Hepatocyte (in vitro differentiated cells): Measurements from ENCODE around the gene HTRA1. TPM values are rescaled to one million over a fixed set of nuclear protein-coding genes. Genes with fewer than 3 reads are reported as not detected.

Experiments used
- DNase-seq: peaks from one replicate; pipeline ENCODE4 v3.0.0-alpha.2; 2016; ENCODE audit warnings: low spot score
- H2AFZ ChIP-seq: fragments of 200-600 bp; sonication (generic); 2 replicates; pipeline ENCODE4 v1.6.0; 2016; ENCODE audit warnings: antibody characterized with exemption, mild to moderate bottlenecking
- H3K27ac ChIP-seq: fragments of 200-600 bp; sonication (generic); 2 replicates; pipeline ENCODE4 v1.5.1; 2016; ENCODE audit warnings: mild to moderate bottlenecking
- H3K27me3 ChIP-seq: fragments of 200-600 bp; sonication (generic); 2 replicates; pipeline ENCODE4 v1.6.1; 2016
- H3K36me3 ChIP-seq: fragments of 200-600 bp; sonication (generic); replicated peaks from 2 replicates; pipeline ENCODE4 v1.5.1; 2016; ENCODE audit warnings: low read depth; ENCODE audit not compliant: insufficient read depth
- H3K4me1 ChIP-seq: fragments of 200-600 bp; sonication (generic); 2 replicates; pipeline ENCODE4 v1.5.1; 2016; ENCODE audit warnings: mild to moderate bottlenecking, moderate library complexity; ENCODE audit not compliant: insufficient read depth
- H3K4me2 ChIP-seq: fragments of 200-600 bp; sonication (generic); 2 replicates; pipeline ENCODE4 v1.6.0; 2016
- H3K4me3 ChIP-seq: fragments of 200-600 bp; sonication (generic); 2 replicates; pipeline ENCODE4 v1.5.1; 2016; ENCODE audit warnings: mild to moderate bottlenecking
- H3K79me2 ChIP-seq: fragments of 200-600 bp; sonication (generic); 2 replicates; pipeline ENCODE4 v1.6.0; 2017; ENCODE audit warnings: mild to moderate bottlenecking
- H3K9me2 ChIP-seq: fragments of 200-600 bp; sonication (generic); replicated peaks from 2 replicates; pipeline ENCODE4 v1.6.0; 2017; ENCODE audit warnings: mild to moderate bottlenecking; ENCODE audit not compliant: insufficient read depth
- H3K9me3 ChIP-seq: fragments of 200-600 bp; sonication (generic); 2 replicates; pipeline ENCODE4 v1.5.1; 2016; ENCODE audit warnings: low read depth, mild to moderate bottlenecking
- H4K20me1 ChIP-seq: fragments of 200-600 bp; sonication (generic); 2 replicates; pipeline ENCODE4 v1.6.0; 2016; ENCODE audit warnings: mild to moderate bottlenecking; ENCODE audit not compliant: insufficient read depth, poor library complexity, severe bottlenecking
- EZH2 ChIP-seq: fragments of 200-600 bp; sonication (generic); IDR thresholded peaks from 2 replicates; pipeline ENCODE4 v1.6.1; 2016; ENCODE audit warnings: antibody characterized with exemption, mild to moderate bottlenecking, borderline replicate concordance
- EZH2phosphoT487 ChIP-seq: fragments of 200-600 bp; sonication (generic); IDR thresholded peaks from one replicate; pipeline ENCODE4 v1.6.1; 2018; ENCODE audit warnings: antibody characterized with exemption, mild to moderate bottlenecking, low read depth, moderate library complexity; ENCODE audit not compliant: unreplicated experiment, severe bottlenecking
- WGBS: methylation state at CpG from one replicate; pipeline ENCODE4 v1.1.6; 2016; ENCODE audit warnings: low lambda C conversion rate; ENCODE audit errors: missing lambda C conversion rate; 5-methylcytosine and 5-hydroxymethylcytosine counted together
- polyA plus RNA-seq: library from polyadenylated mRNA; unstranded; fragments of >200 nt; fragmentation: Nextera tagmentation; extraction: Ambion mirVana; gene quantifications from 2 replicates; pipeline ENCODE4 v1.2.1, GENCODE V29; 2016
- total RNA-seq: library from RNA; depleted of rRNA; stranded (reverse); fragments of >200 nt; gene quantifications from 2 replicates; pipeline ENCODE4 v1.2.3, GENCODE V29; 2014
- TF ChIP-seq, protein P1 (sequence below): fragments of 200-600 bp; sonication (generic); IDR thresholded peaks from 2 replicates; pipeline ENCODE4 v1.5.1; 2016; ENCODE audit warnings: antibody characterized with exemption, mild to moderate bottlenecking; ENCODE audit not compliant: poor library complexity

The HTRA1 gene
- total and polyA plus RNA-seq, 2 experiments from 2014 or later = 91.9 to 160 TPM

DNA sequence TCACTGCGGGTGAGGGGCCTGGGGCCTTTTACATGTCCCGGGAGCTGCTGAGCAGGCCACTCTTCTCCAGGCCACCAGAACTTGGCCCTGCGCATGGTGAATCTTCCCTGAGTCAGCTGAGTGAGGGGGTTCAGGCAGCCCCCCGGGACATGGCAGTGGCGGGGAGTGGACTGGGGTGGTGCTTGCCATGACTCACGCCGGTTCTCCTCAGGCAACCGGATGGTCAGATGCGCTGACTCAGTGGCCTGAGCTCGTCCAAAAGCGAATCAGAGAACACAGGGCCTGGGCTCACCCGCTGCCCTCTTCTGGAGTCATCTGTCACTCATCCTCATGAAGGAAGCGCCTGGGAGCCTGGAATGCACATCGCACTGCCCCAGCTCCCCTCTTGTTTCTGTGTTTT, 33.5 kb downstream of the HTRA1 start:
- DNase-seq = no peak
- no peaks in the 10 kb centered on the region for H3K36me3 ChIP-seq
- H3K27me3 ChIP-seq = no peaks in the 10 kb centered on the region
- no peaks in the 10 kb centered on the region for H3K9me2 ChIP-seq
- H3K9me3 ChIP-seq = no peaks in the 10 kb centered on the region
- H3K4me2 ChIP-seq = no peak overlapping the region
- no peaks in the 10 kb centered on the region for H4K20me1 ChIP-seq
- H3K79me2 ChIP-seq = no peaks in the 10 kb centered on the region
- 88% methylated on average over 14 of the region's 14 CpGs for WGBS
- no peak overlapping the region for H3K4me3 ChIP-seq
- TF ChIP-seq EZH2 (no peak), EZH2phosphoT487 (no peak)
- TF ChIP-seq, protein P1, sequence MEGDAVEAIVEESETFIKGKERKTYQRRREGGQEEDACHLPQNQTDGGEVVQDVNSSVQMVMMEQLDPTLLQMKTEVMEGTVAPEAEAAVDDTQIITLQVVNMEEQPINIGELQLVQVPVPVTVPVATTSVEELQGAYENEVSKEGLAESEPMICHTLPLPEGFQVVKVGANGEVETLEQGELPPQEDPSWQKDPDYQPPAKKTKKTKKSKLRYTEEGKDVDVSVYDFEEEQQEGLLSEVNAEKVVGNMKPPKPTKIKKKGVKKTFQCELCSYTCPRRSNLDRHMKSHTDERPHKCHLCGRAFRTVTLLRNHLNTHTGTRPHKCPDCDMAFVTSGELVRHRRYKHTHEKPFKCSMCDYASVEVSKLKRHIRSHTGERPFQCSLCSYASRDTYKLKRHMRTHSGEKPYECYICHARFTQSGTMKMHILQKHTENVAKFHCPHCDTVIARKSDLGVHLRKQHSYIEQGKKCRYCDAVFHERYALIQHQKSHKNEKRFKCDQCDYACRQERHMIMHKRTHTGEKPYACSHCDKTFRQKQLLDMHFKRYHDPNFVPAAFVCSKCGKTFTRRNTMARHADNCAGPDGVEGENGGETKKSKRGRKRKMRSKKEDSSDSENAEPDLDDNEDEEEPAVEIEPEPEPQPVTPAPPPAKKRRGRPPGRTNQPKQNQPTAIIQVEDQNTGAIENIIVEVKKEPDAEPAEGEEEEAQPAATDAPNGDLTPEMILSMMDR = no peak
- H2AFZ ChIP-seq = no peak overlapping the region
- no peak overlapping the region for H3K27ac ChIP-seq
- peaks cover 14% of the 10 kb centered on the region for H3K4me1 ChIP-seq

DNA sequence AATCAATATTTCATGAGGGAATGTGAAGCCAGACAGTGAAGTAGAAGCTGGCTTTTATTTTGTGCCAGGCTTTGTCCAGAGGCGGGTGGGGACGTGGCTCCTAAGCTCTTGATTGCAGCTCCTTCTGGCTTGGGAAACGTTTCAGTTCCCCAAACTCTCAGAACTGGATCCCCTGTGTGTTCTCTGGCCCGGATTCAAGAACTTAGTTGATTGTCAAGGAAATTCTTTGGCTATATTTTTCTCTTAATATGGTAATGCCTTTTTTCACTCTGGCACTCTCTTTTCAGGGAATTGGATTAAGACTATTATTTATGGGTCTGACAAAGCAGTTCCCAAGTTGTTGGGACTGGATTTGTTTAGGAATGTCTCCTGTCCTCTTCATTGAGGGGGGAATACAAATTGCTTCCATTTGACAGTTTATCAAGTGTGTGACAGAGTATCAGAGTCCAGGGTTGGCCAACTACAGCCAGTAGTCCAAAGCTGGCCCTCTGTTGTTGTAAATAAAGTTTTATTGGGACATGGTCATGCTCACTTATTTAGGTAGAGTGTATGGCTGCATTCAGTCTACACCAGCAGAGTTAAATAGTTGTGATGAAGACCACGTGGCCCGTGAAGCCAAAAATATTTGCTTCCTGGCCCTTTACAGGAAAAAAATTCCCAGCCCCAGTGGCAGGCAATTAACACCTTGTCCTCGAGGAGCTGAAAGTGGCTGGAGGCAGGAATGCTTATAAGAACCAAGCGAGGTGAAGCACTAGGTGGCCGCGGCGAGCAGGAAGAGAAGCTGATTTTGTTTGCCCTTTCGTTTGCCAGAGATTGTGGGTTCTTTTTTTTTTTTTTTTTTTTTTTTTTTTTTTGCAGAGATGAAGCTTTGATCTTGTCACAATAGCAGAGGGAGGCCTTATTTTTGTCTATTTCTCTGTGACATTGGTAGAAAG, 34.3 kb downstream of the HTRA1 start:
- H3K4me1 ChIP-seq = peaks cover 19% of the 10 kb centered on the region
- no peak overlapping the region for H3K4me2 ChIP-seq
- 33% methylated on average over 12 of the region's 12 CpGs for WGBS
- no peaks in the 10 kb centered on the region for H3K79me2 ChIP-seq
- H3K9me2 ChIP-seq = no peaks in the 10 kb centered on the region
- no peak overlapping the region for H3K27ac ChIP-seq
- H3K36me3 ChIP-seq = no peaks in the 10 kb centered on the region
- TF ChIP-seq EZH2phosphoT487 (no peak), EZH2 (no peak)
- TF ChIP-seq, protein P1 = no peak
- H3K9me3 ChIP-seq = no peaks in the 10 kb centered on the region
- no peaks in the 10 kb centered on the region for H4K20me1 ChIP-seq
- H3K4me3 ChIP-seq = no peak overlapping the region
- no peak for DNase-seq
- no peak overlapping the region for H2AFZ ChIP-seq
- no peaks in the 10 kb centered on the region for H3K27me3 ChIP-seq

DNA sequence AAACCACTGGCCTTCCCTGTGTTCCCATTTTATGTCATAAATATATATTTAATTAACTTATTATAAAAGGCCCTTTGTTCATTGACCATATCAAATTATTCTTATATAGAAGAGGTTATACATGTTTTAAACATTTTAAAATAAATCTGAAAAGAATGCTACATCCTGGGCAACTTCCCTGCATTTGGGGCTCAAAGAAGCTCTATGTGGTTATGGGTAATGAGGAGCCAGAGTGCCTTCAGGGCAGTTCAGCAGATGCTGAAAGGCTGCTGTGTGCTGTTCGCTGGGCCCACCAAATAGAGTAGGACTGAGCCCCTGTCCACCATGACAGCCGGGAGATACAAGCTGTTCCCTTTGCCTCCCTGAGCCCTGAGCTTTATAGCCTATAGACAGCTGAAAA, 35.9 kb downstream of the HTRA1 start:
- Histone ChIP-seq H3K9me3 (no peaks in the 10 kb centered on the region), H2AFZ (no peak overlapping the region), H3K27me3 (no peaks in the 10 kb centered on the region), H3K9me2 (no peaks in the 10 kb centered on the region), H3K79me2 (no peaks in the 10 kb centered on the region), H3K4me1 (peaks cover 19% of the 10 kb centered on the region), H3K4me3 (no peak overlapping the region), H3K36me3 (no peaks in the 10 kb centered on the region), H4K20me1 (no peaks in the 10 kb centered on the region), H3K4me2 (no peak overlapping the region), H3K27ac (no peak overlapping the region)
- 96% methylated on average over 2 of the region's 2 CpGs for WGBS
- TF ChIP-seq EZH2 = no peak
- no peak for TF ChIP-seq EZH2phosphoT487
- TF ChIP-seq, protein P1 = no peak
- DNase-seq = no peak
